Liver (tissue), 9 donors: ENCODE measurements around the gene CCDC15. TPM values are rescaled to one million over a fixed set of nuclear protein-coding genes. Genes with fewer than 3 reads are reported as not detected.

Source experiments
- DNase-seq: peaks from one replicate; pipeline ENCODE4 v3.0.0-alpha.2; 2017; ENCODE audit warnings: low spot score
- H3K27ac ChIP-seq, 2 donors: one replicate each; pipeline ENCODE4 v1.7.0; 2013; ENCODE audit warnings: inconsistent platforms in 2 of 2, low read length in 2 of 2, control low read depth in 1 of 2, low read depth in 1 of 2, mild to moderate bottlenecking in 1 of 2
- H3K27me3 ChIP-seq, 4 donors: one replicate each; pipeline versions ENCODE4 v1.6.1 to v1.7.0; 2013; ENCODE audit warnings: low read length in 3 of 4, inconsistent platforms in 1 of 4, mild to moderate bottlenecking in 1 of 4, moderate library complexity in 1 of 4; ENCODE audit not compliant: control insufficient read depth in 4 of 4, insufficient read depth in 4 of 4
- H3K36me3 ChIP-seq, 4 donors: one replicate each; pipeline versions ENCODE4 v1.6.1 to v1.7.0; 2013; ENCODE audit warnings: low read length in 3 of 4, mild to moderate bottlenecking in 3 of 4, low read depth in 1 of 4, moderate library complexity in 1 of 4; ENCODE audit not compliant: control insufficient read depth in 4 of 4, insufficient read depth in 3 of 4
- H3K4me1 ChIP-seq, 4 donors: one replicate each; pipeline versions ENCODE4 v1.6.1 to v1.7.0; 2013; ENCODE audit warnings: low read length in 3 of 4, mild to moderate bottlenecking in 3 of 4, moderate library complexity in 1 of 4; ENCODE audit not compliant: control insufficient read depth in 4 of 4, insufficient read depth in 4 of 4
- H3K4me3 ChIP-seq, 3 donors: one replicate each; pipeline versions ENCODE4 v1.6.1 to v1.7.0; 2013; ENCODE audit warnings: low read length in 3 of 3, control low read depth in 1 of 3, low read depth in 1 of 3, mild to moderate bottlenecking in 1 of 3
- H3K9ac ChIP-seq, 2 donors: one replicate each; pipeline ENCODE4 v1.7.0; 2013; ENCODE audit warnings: low read length in 2 of 2, mild to moderate bottlenecking in 2 of 2, moderate library complexity in 2 of 2, control low read depth in 1 of 2, low read depth in 1 of 2
- H3K9me3 ChIP-seq, 4 donors: one replicate each; pipeline versions ENCODE4 v1.6.1 to v1.7.0; 2013; ENCODE audit warnings: low read length in 3 of 4; ENCODE audit not compliant: control insufficient read depth in 4 of 4
- ATF3 ChIP-seq: IDR thresholded peaks from 2 replicates; pipeline ENCODE4 v1.6.1; 2016; ENCODE audit warnings: antibody characterized with exemption
- CTCF ChIP-seq: fragments of 150-350 bp; IDR thresholded peaks from 2 replicates; pipeline ENCODE4 v1.5.1; 2017; ENCODE audit warnings: improper control_type of control experiment, low read depth, low read length; ENCODE audit not compliant: missing input control
- EGR1 ChIP-seq, 2 donors: IDR thresholded peaks; 2 replicates each; pipeline ENCODE4 v1.6.1; 2016 to 2018; ENCODE audit warnings: antibody characterized with exemption in 2 of 2, low read depth in 2 of 2
- FOXA1 ChIP-seq: IDR thresholded peaks from 2 replicates; pipeline ENCODE4 v1.6.1; 2016; ENCODE audit warnings: antibody characterized with exemption
- FOXA2 ChIP-seq: IDR thresholded peaks from 2 replicates; pipeline ENCODE4 v1.6.1; 2016; ENCODE audit warnings: antibody characterized with exemption
- GABPA ChIP-seq, 2 donors: IDR thresholded peaks in 1 of 2; conservative IDR thresholded peaks in 1 of 2; 2 replicates each; pipeline ENCODE4 v1.6.1; 2016; ENCODE audit warnings: antibody characterized with exemption in 2 of 2, mild to moderate bottlenecking in 1 of 2, moderate library complexity in 1 of 2
- HNF4A ChIP-seq, 2 donors: conservative IDR thresholded peaks; 2 replicates each; pipeline ENCODE4 v1.6.1; 2016; ENCODE audit warnings: antibody characterized with exemption in 2 of 2, mild to moderate bottlenecking in 2 of 2
- HNF4G ChIP-seq: IDR thresholded peaks from 2 replicates; pipeline ENCODE4 v1.6.1; 2016; ENCODE audit warnings: antibody characterized with exemption
- JUND ChIP-seq, 2 donors: IDR thresholded peaks; 2 replicates each; pipeline ENCODE4 v1.6.1; 2016; ENCODE audit warnings: antibody characterized with exemption in 2 of 2
- MAX ChIP-seq: IDR thresholded peaks from 2 replicates; pipeline ENCODE4 v1.6.1; 2016; ENCODE audit warnings: antibody characterized with exemption
- NR2F2 ChIP-seq: IDR thresholded peaks from 2 replicates; pipeline ENCODE4 v1.6.1; 2016; ENCODE audit warnings: antibody characterized with exemption
- RAD21 ChIP-seq, 2 donors: IDR thresholded peaks; 2 replicates each; pipeline ENCODE4 v1.6.1; 2016; ENCODE audit warnings: antibody characterized with exemption in 2 of 2, mild to moderate bottlenecking in 2 of 2
- REST ChIP-seq: IDR thresholded peaks from 2 replicates; pipeline ENCODE4 v1.6.1; 2016; ENCODE audit warnings: antibody characterized with exemption, mild to moderate bottlenecking
- RXRA ChIP-seq, 2 donors: IDR thresholded peaks; 2 replicates each; pipeline ENCODE4 v1.6.1; 2017 to 2018; ENCODE audit warnings: antibody characterized with exemption in 2 of 2, mild to moderate bottlenecking in 1 of 2
- SP1 ChIP-seq: IDR thresholded peaks from 2 replicates; pipeline ENCODE4 v1.6.1; 2018; ENCODE audit warnings: antibody characterized with exemption, mild to moderate bottlenecking
- TAF1 ChIP-seq: conservative IDR thresholded peaks from 2 replicates; pipeline ENCODE4 v1.6.1; 2016; ENCODE audit warnings: antibody characterized with exemption, mild to moderate bottlenecking
- YY1 ChIP-seq: IDR thresholded peaks from 2 replicates; pipeline ENCODE4 v1.6.1; 2016; ENCODE audit warnings: antibody characterized with exemption, mild to moderate bottlenecking
- ZBTB33 ChIP-seq: IDR thresholded peaks from 2 replicates; pipeline ENCODE4 v1.6.1; 2016; ENCODE audit warnings: antibody characterized with exemption
- WGBS: extraction: QIAGEN DNeasy Blood & Tissue Kit; methylation state at CpG from one replicate; pipeline ENCODE4 v1.1.7; 2013; 5-methylcytosine and 5-hydroxymethylcytosine counted together
- polyA plus RNA-seq, 2 donors: library from polyadenylated mRNA; stranded (reverse) in 1 of 2; unstranded in 1 of 2; fragments of 200-250 nt in 1 of 2; fragments of >200 nt in 1 of 2; fragmentation: Nextera tagmentation in 1 of 2; extraction: Ambion mirVana in 1 of 2; gene quantifications; one replicate each; pipeline versions ENCODE4 v1.2.1 to v1.2.3, GENCODE V29; 2013 to 2015
- total RNA-seq, 2 donors: library from RNA; depleted of rRNA; stranded (reverse); fragments of >200 nt; gene quantifications; one replicate each; pipeline ENCODE4 v1.2.3, GENCODE V29; 2014
- donor health status: healthy.
- donor health status: healthy.
- donor health status: healthy.
- donor health status: healthy.
- donor health status: healthy.

The CCDC15 gene
- total and polyA plus RNA-seq, 4 donors: 0.35 to 3.5 (median 0.88) TPM

- 94% methylated on average over 17 of the region's 17 CpGs for WGBS
- TF ChIP-seq HNF4A (conservative IDR thresholded peaks at IDR 0.05) (no peak), FOXA1 (no peak), CTCF (no peak), SP1 (no peak), YY1 (no peak), EGR1 (IDR thresholded peaks at IDR 0.05; ENCODE audit: low read depth in 2 of 2) (no peak), RAD21 (IDR thresholded peaks at IDR 0.05) (no peak), RXRA (IDR thresholded peaks at IDR 0.05) (no peak), TAF1 (no peak), REST (no peak), HNF4G (no peak), GABPA (IDR thresholded peaks at IDR 0.05 in 1 of 2, conservative IDR thresholded peaks at IDR 0.05 in 1 of 2) (no peak), JUND (IDR thresholded peaks at IDR 0.05) (no peak), NR2F2 (no peak), FOXA2 (no peak)
- no peaks in the 10 kb centered on the region for H3K27me3 ChIP-seq
- DNase-seq: no peak
- no peak overlapping the region for H3K27ac ChIP-seq
- H3K4me1 ChIP-seq: no peaks in the 10 kb centered on the region
- H3K9me3 ChIP-seq: peaks cover 0 to 4% (median 0%) of the 10 kb centered on the region in 4 donors
- peaks cover 0 to 1% (median 0%) of the 10 kb centered on the region in 4 donors for H3K36me3 ChIP-seq
- no peak overlapping the region for H3K9ac ChIP-seq
- H3K4me3 ChIP-seq: no peak overlapping the region
Measured at GRCh38 chr11:124983674-124984511, 29.9 kb downstream of the CCDC15 start.

GRCh38 chr11:124984512-124984854 lies 30.5 kb downstream of the CCDC15 start:
- TF ChIP-seq RXRA (IDR thresholded peaks at IDR 0.05): no peak
- TF ChIP-seq RAD21 (IDR thresholded peaks at IDR 0.05): no peak
- no peak for TF ChIP-seq NR2F2
- TF ChIP-seq EGR1 (IDR thresholded peaks at IDR 0.05; ENCODE audit: low read depth in 2 of 2): no peak
- no peak for TF ChIP-seq ATF3
- no peak for TF ChIP-seq HNF4G
- TF ChIP-seq MAX: no peak
- TF ChIP-seq ZBTB33: no peak
- TF ChIP-seq CTCF: no peak
- no peak for TF ChIP-seq GABPA (IDR thresholded peaks at IDR 0.05 in 1 of 2, conservative IDR thresholded peaks at IDR 0.05 in 1 of 2)
- no peak for TF ChIP-seq SP1
- peaks cover 0 to 4% (median 0%) of the 10 kb centered on the region in 4 donors for H3K9me3 ChIP-seq
- WGBS: 95% methylated on average over 3 of the region's 3 CpGs

More at GRCh38 chr11:124984512-124984854, 30.5 kb downstream of the CCDC15 start:
- Histone ChIP-seq H3K4me1 (no peaks in the 10 kb centered on the region), H3K4me3 (no peak overlapping the region), H3K36me3 (peaks cover 0 to 1% (median 0%) of the 10 kb centered on the region in 4 donors), H3K9ac (no peak overlapping the region), H3K27ac (no peak overlapping the region), H3K27me3 (no peaks in the 10 kb centered on the region)
- DNase-seq: no peak
